Measurements from ENCODE around the gene TUBB2A.
"Not testable (repeated sequence)": the region's sequence is repeated elsewhere in the genome, so short reads cannot be mapped to it uniquely, and the experiment has no call there.

The TUBB2A gene

DNA sequence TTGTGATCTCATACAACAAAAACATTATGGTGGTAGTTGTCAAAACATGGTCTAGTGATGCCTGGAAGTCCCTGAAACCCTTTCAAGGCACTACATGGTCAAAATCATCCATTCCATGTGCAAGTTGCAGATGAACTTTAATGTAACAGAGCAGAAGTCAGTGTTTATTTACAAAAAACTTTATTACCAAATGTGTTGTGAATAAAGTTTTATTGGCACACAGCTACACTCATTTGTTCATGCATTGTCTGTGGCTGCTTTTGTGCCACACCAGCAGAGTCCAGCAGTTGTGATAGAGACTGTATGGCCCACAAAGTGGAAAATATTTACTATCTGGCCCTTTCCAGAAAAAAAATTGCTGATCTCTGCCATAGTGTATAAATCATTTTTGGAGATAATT is 43.3 kb upstream of the TUBB2A start:
- no peaks in the 10 kb centered on the region for H3K79me2 ChIP-seq (ENCODE audit: insufficient read depth, low read length)
- TF ChIP-seq EZH2phosphoT487 (conservative IDR thresholded peaks at IDR 0.05; ENCODE audit: low read length) (no peak), CTCF (IDR thresholded peaks at IDR 0.05; ENCODE audit: insufficient read depth, low read length, poor library complexity, severe bottlenecking) (no peak)
- H3F3A ChIP-seq (ENCODE audit: insufficient read depth): peaks cover 29% of the 10 kb centered on the region
- H3K9me3 ChIP-seq (ENCODE audit: insufficient read depth, low read length): no peaks in the 10 kb centered on the region
- no peak overlapping the region for H3K4me2 ChIP-seq (ENCODE audit: low read depth, low read length, poor library complexity, severe bottlenecking)
- H3K36me3 ChIP-seq (ENCODE audit: low read length): no peaks in the 10 kb centered on the region
- H3K9ac ChIP-seq (ENCODE audit: low read length): no peak overlapping the region
- no peak overlapping the region for H2AFZ ChIP-seq (ENCODE audit: low read depth, low read length, severe bottlenecking)
- no peak overlapping the region for H3K4me3 ChIP-seq (ENCODE audit: insufficient read depth, low read length, poor library complexity, severe bottlenecking)
- H3K27me3 ChIP-seq (ENCODE audit: low read length): no peaks in the 10 kb centered on the region
- H3K27ac ChIP-seq (ENCODE audit: low read depth, low read length): no peak overlapping the region
- no peaks in the 10 kb centered on the region for H4K20me1 ChIP-seq (ENCODE audit: low read depth, low read length)
- H3K9me2 ChIP-seq (replicated peaks; ENCODE audit: insufficient read depth, low read length): no peaks in the 10 kb centered on the region

- no peaks in the 10 kb centered on the region for H3K27me3 ChIP-seq (ENCODE audit: low read length)
- TF ChIP-seq EZH2phosphoT487 (conservative IDR thresholded peaks at IDR 0.05; ENCODE audit: low read length) (no peak), CTCF (IDR thresholded peaks at IDR 0.05; ENCODE audit: insufficient read depth, low read length, poor library complexity, severe bottlenecking) (no peak)
- no peak overlapping the region for H3K27ac ChIP-seq (ENCODE audit: low read depth, low read length)
- H3K36me3 ChIP-seq (ENCODE audit: low read length): no peaks in the 10 kb centered on the region
- H3F3A ChIP-seq (ENCODE audit: insufficient read depth): peaks cover 25% of the 10 kb centered on the region
- no peaks in the 10 kb centered on the region for H4K20me1 ChIP-seq (ENCODE audit: low read depth, low read length)
- no peak overlapping the region for H3K4me2 ChIP-seq (ENCODE audit: low read depth, low read length, poor library complexity, severe bottlenecking)
- H2AFZ ChIP-seq (ENCODE audit: low read depth, low read length, severe bottlenecking): no peak overlapping the region
- H3K9me2 ChIP-seq (replicated peaks; ENCODE audit: insufficient read depth, low read length): no peaks in the 10 kb centered on the region
- no peak overlapping the region for H3K9ac ChIP-seq (ENCODE audit: low read length)
- no peaks in the 10 kb centered on the region for H3K9me3 ChIP-seq (ENCODE audit: insufficient read depth, low read length)
- H3K79me2 ChIP-seq (ENCODE audit: insufficient read depth, low read length): no peaks in the 10 kb centered on the region
- H3K4me3 ChIP-seq (ENCODE audit: insufficient read depth, low read length, poor library complexity, severe bottlenecking): no peak overlapping the region
These were observed 42.0 kb upstream of the TUBB2A start for GRCh38 chr6:3199382-3199781.

DNA sequence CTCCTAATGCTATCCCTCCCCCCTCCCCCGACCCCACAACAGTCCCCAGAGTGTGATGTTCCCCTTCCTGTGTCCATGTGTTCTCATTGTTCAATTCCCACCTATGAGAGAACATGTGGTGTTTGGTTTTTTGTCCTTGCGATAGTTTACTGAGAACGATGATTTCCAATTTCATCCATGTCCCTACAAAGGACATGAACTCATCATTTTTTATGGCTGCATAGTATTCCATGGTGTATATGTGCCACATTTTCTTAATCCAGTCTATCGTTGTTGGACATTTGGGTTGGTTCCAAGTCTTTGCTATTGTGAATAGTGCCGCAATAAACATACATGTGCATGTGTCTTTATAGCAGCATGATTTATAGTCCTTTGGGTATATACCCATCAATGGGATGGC is 40.4 kb upstream of the TUBB2A start:
- H3K9me3 ChIP-seq (ENCODE audit: insufficient read depth, low read length); H3K4me3 ChIP-seq (ENCODE audit: insufficient read depth, low read length, poor library complexity, severe bottlenecking); H3K9me2 ChIP-seq (replicated peaks; ENCODE audit: insufficient read depth, low read length); H3K27me3 ChIP-seq (ENCODE audit: low read length); H3K27ac ChIP-seq (ENCODE audit: low read depth, low read length); H3K36me3 ChIP-seq (ENCODE audit: low read length); H3K4me2 ChIP-seq (ENCODE audit: low read depth, low read length, poor library complexity, severe bottlenecking); H3K9ac ChIP-seq (ENCODE audit: low read length); H2AFZ ChIP-seq (ENCODE audit: low read depth, low read length, severe bottlenecking); H4K20me1 ChIP-seq (ENCODE audit: low read depth, low read length); H3F3A ChIP-seq (ENCODE audit: insufficient read depth); H3K79me2 ChIP-seq (ENCODE audit: insufficient read depth, low read length): not testable (repeated sequence)

- Histone ChIP-seq H3K4me3 (ENCODE audit: insufficient read depth, low read length, poor library complexity, severe bottlenecking) (no peak overlapping the region), H2AFZ (ENCODE audit: low read depth, low read length, severe bottlenecking) (no peak overlapping the region), H3K4me2 (ENCODE audit: low read depth, low read length, poor library complexity, severe bottlenecking) (no peak overlapping the region), H3K9ac (ENCODE audit: low read length) (no peak overlapping the region), H3K27me3 (ENCODE audit: low read length) (no peaks in the 10 kb centered on the region), H3K27ac (ENCODE audit: low read depth, low read length) (no peak overlapping the region), H3K79me2 (ENCODE audit: insufficient read depth, low read length) (no peaks in the 10 kb centered on the region), H3K36me3 (ENCODE audit: low read length) (no peaks in the 10 kb centered on the region), H4K20me1 (ENCODE audit: low read depth, low read length) (no peaks in the 10 kb centered on the region), H3F3A (ENCODE audit: insufficient read depth) (peaks cover 8% of the 10 kb centered on the region; the same call in 1 of the 2 replicates), H3K9me2 (replicated peaks; ENCODE audit: insufficient read depth, low read length) (no peaks in the 10 kb centered on the region), H3K9me3 (ENCODE audit: insufficient read depth, low read length) (no peaks in the 10 kb centered on the region)
- no peak for TF ChIP-seq EZH2phosphoT487 (conservative IDR thresholded peaks at IDR 0.05; ENCODE audit: low read length)
- TF ChIP-seq CTCF (IDR thresholded peaks at IDR 0.05; ENCODE audit: insufficient read depth, low read length, poor library complexity, severe bottlenecking): no peak
These were observed 39.4 kb upstream of the TUBB2A start for GRCh38 chr6:3196770-3197169.

Data from SU-DHL-6 (cell line).